ENCODE results near the gene SLCO2A1.

- no peak for TF ChIP-seq CTCF (IDR thresholded peaks at IDR 0.05)
- TF ChIP-seq POLR2A (IDR thresholded peaks at IDR 0.05) = no peak
Observed at GRCh38 chr3:133937756-133938601, 91.7 kb downstream of the SLCO2A1 start.

Data from Peyer's patch (tissue), 4 donors.